Central memory CD8-positive, alpha-beta T cell (primary cell): ENCODE data around the gene BOLA2.
"Not testable (repeated sequence)": the region's sequence is repeated elsewhere in the genome, so short reads cannot be mapped to it uniquely, and the experiment has no call there.

Experiments
- ATAC-seq: fragments of 150-1000 bp; cut with Tn5 transposase; replicated peaks from 2 replicates; pipeline ENCODE4 v1.10.0; 2022; ENCODE audit warnings: mild to moderate bottlenecking, moderate FRiP score, moderate number of reproducible peaks; ENCODE audit not compliant: poor library complexity, severe bottlenecking; ENCODE audit errors: extremely low read depth
- DNase-seq, 2 donors: peaks; one replicate each; pipeline ENCODE4 v3.0.0; 2021; ENCODE audit warnings: low spot score in 2 of 2
- H3K27ac Mint-ChIP-seq: one replicate; pipeline ENCODE4 v1.8.0; 2022; ENCODE audit warnings: low read depth, mild to moderate bottlenecking, moderate library complexity, mixed read lengths
- H3K27me3 Mint-ChIP-seq: one replicate; pipeline ENCODE4 v1.8.0; 2022; ENCODE audit warnings: mixed read lengths
- H3K36me3 Mint-ChIP-seq: one replicate; pipeline ENCODE4 v1.8.0; 2022; ENCODE audit warnings: mild to moderate bottlenecking, moderate library complexity, mixed read lengths; ENCODE audit not compliant: insufficient read depth
- H3K4me1 Mint-ChIP-seq: one replicate; pipeline ENCODE4 v1.8.0; 2022; ENCODE audit warnings: mixed read lengths
- H3K4me3 Mint-ChIP-seq: one replicate; pipeline ENCODE4 v1.8.0; 2022; ENCODE audit warnings: mild to moderate bottlenecking, moderate library complexity, mixed read lengths
- H3K9me3 Mint-ChIP-seq: one replicate; pipeline ENCODE4 v1.8.0; 2022; ENCODE audit warnings: mixed read lengths

BOLA2 gene

DNA sequence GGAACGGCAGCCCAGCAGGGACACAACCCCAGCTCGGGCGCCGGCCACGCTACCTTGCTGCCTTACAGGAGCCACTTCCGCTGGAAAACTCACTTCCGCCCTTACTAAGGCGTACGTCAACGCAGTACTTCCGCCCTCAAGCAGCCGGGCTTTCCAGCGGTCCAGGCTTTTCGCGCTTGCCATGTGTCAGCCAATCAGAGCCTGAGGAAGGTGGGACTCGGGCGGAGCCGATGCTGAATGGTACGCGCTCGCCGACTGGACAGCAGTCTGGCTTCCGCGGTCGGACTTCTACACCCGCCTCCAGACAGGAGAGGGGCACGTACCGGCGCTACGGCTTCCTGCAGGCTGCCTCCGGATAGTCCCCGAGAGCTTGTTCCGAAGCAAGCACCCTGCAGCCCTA lies at the start of gene BOLA2, which contains the start of gene SLX1B:
Gene BOLA2 (minus strand): TSS at position 83 of the 400 bp plus-strand sequence. CDS start 98 bp downstream, outside the sequence.
Gene SLX1B (plus strand): TSS at position 265 of the 400 bp plus-strand sequence.
- not testable (repeated sequence) for H3K36me3 Mint-ChIP-seq, H3K27ac Mint-ChIP-seq, H3K9me3 Mint-ChIP-seq, DNase-seq, H3K4me3 Mint-ChIP-seq, H3K4me1 Mint-ChIP-seq, H3K27me3 Mint-ChIP-seq
- ATAC-seq = peak; percentile 93

DNA sequence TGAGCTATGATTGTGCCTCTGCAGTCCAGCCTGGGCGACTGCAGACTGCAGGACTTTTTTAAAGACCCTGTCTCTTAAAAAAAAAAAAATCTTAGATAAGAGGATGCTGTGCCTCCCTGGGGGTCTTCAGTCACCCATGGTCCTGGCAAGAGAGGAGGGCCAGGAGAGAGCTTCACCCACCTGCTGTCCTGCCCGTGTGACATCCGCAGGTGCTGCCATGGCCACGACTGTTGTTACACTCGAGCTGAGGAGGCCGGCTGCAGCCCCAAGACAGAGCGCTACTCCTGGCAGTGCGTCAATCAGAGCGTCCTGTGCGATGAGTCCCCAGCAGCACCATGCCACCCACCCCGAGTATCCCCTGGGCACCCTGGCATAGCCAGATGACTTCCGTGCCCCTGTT lies 28.1 kb upstream of the BOLA2 start:
- H3K9me3 Mint-ChIP-seq, H3K4me1 Mint-ChIP-seq, ATAC-seq, H3K36me3 Mint-ChIP-seq, H3K4me3 Mint-ChIP-seq, H3K27ac Mint-ChIP-seq, H3K27me3 Mint-ChIP-seq: not testable (repeated sequence)
- peak in 1 of 2 donors; percentile 9 for DNase-seq

DNA sequence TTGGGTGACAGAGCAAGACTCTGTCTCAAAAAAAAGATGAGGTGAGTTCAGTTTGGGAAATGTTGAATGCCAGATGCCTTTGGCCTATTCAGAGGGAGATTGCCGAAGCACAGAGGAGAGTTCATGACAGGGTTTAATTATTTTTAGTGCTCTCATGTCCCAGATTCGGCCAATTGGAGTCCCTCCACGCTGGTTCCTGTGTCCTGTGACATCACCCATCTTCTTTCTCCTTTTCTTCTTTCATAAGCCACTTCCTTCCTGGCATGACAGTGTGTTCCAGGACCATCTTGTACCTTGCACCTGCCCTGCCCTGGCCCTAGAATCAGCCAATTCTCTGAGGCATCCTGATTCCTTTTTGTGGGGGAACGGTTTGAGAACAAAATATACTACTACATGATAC lies 17.9 kb upstream of the BOLA2 start:
- H3K27ac Mint-ChIP-seq, H3K27me3 Mint-ChIP-seq, DNase-seq, H3K4me1 Mint-ChIP-seq, H3K4me3 Mint-ChIP-seq, H3K9me3 Mint-ChIP-seq, H3K36me3 Mint-ChIP-seq: not testable (repeated sequence)
- ATAC-seq = peak; percentile 60

DNA sequence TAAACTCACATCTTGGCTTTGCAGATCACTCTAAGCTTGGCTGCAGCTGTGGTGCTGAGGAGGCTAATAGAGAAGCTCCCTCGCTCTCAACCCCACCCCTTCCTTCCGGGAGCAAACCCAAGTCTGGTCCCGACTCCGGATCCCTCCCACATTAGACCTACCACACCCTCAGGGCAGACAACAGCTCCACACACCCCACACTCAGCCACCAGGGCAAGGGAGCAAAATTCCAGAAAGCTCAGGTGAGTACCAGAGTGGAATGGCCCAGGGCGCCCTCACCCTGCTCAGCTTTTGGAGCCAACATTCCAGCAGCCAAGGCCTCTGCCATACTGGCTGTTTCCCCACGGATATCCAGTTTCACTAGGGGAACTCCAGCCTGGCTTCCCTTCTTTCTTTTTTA lies 15.5 kb upstream of the BOLA2 start:
- ATAC-seq (peak; percentile 42), DNase-seq (peak; percentile 9 to 13)
- H3K9me3 Mint-ChIP-seq, H3K27me3 Mint-ChIP-seq, H3K4me1 Mint-ChIP-seq, H3K27ac Mint-ChIP-seq, H3K36me3 Mint-ChIP-seq, H3K4me3 Mint-ChIP-seq: not testable (repeated sequence)

DNA sequence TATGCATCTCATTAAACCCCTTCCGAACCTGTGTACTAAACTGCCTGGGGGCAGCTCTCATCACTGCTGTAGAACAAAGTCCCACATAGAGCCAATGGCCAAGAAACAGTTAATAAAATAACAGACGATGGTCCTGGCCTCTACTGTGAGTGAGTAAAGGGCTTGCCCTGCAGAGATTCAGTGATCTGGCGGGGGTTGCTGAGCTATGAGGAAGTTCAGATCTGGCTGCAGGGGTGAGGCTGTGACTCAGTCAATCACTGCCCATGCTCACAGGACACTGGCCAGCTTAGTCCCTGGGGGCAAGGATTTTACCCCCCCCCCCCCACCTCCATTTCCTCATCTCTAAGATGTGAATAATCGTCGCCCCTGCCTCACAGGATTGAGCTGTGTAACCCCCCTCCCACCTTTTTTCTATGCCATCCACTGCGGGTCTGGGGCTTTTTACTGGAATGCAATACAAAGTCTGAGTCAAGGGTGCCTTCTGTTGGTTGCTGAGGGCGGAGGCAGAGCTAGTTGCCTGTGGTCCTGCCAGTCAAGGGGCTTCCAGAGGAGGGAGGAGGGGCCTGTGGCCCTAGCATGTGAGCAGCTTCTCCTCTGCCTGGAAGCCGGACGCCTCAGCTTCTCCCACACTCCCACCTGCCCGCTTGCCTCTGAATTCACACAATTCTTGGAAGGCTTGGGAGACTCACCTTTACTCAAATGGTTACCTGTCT lies 13.7 kb upstream of the BOLA2 start:
- H3K27ac Mint-ChIP-seq, ATAC-seq: not testable (repeated sequence)

DNA sequence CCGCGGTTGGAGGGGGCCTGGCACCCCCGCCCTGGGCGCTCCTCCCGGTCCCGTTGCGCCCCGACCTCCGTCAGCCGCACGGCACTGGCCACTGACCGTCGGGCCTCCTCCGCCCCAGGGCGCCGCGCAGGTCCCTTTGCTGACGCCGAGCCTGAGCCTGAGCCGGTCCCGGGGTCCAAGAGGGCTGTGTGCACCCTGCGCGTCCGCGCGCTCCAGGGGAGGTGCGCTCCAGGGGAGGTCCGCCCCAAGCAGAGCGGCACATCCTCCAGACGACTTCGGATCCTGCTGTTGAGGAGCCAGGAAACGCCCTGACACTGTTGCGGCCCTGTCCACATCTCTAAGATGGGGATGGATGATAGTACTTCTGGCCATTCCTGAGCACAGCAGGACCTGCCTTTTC lies 12.8 kb upstream of the BOLA2 start:
- H3K4me1 Mint-ChIP-seq = not testable (repeated sequence)

More for the DNA sequence above, 13.7 kb upstream of the BOLA2 start:
- not testable (repeated sequence) for H3K27me3 Mint-ChIP-seq, H3K9me3 Mint-ChIP-seq, DNase-seq, H3K36me3 Mint-ChIP-seq, H3K4me3 Mint-ChIP-seq, H3K4me1 Mint-ChIP-seq

DNA sequence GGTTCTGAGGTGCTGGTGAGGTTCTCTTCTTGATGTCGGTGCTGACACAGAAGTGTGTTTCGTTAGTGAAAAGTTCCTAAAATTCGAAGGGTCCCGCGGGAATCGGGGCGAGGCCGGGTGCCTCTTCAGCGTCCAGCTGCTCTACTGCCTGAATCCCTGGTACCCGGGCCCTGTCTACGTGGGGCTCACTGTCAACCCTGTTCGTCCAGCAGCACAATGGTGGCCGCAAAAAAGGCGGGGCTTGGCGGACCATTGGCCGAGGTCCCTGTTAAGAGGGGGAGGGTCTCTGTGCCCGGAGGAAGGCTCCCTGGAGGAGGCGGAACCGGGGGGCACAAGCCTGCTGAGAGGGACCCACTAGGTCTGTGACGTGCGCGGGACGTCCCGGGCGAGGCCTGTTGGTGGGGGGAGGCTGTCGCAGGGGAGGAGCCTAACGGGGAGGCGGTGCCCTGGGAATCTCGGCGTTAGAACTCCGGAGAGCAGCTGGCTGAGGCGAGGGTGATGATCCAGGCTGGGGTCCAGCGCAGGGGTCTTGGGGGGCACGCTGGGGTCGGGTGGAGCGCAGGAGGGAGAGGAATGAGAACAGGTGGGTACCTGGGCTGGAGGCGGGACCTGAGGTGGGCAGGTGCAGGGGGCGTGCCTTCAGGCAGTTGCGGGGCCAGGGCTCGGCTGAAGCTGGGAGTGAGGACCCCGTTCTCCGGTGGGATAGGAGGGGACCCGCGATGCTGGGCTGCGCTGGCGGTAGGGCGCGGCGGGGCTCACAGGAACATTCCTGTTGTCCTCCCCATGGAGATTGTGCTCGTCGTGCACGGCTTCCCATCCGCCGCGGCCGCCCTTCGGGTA lies 12.1 kb upstream of the BOLA2 start:
- not testable (repeated sequence) for H3K9me3 Mint-ChIP-seq, H3K4me1 Mint-ChIP-seq, H3K36me3 Mint-ChIP-seq, H3K27me3 Mint-ChIP-seq, DNase-seq, H3K4me3 Mint-ChIP-seq, H3K27ac Mint-ChIP-seq
- ATAC-seq = peak; percentile 64

More for the DNA sequence above, 12.8 kb upstream of the BOLA2 start:
- H3K27ac Mint-ChIP-seq, H3K4me3 Mint-ChIP-seq, H3K27me3 Mint-ChIP-seq, H3K9me3 Mint-ChIP-seq, H3K36me3 Mint-ChIP-seq, DNase-seq: not testable (repeated sequence)
- peak; percentile 57 for ATAC-seq

DNA sequence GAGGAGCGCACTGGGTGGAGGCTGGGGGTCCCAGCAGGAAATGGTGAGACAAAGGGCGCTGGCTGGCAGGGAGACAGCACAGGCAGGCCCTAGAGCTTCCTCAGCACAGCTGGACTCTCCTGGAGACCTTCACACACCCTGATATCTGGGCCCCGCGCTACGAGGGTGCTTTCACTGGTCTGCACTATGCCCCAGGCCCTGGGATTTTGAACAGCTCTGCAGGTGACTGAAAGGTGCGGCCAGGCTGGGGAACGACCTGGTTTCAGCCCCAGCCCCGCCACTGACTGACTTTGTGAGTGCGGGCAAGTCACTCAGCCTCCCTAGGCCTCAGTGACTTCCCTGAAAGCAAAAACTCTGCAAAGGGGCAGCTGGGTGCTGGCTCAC lies 6.5 kb upstream of the BOLA2 start:
- H3K9me3 Mint-ChIP-seq, DNase-seq, H3K27ac Mint-ChIP-seq, H3K4me3 Mint-ChIP-seq, H3K36me3 Mint-ChIP-seq, H3K4me1 Mint-ChIP-seq, ATAC-seq, H3K27me3 Mint-ChIP-seq: not testable (repeated sequence)

- not testable (repeated sequence) for ATAC-seq, H3K9me3 Mint-ChIP-seq, H3K4me1 Mint-ChIP-seq, H3K27ac Mint-ChIP-seq, H3K27me3 Mint-ChIP-seq, DNase-seq, H3K4me3 Mint-ChIP-seq, H3K36me3 Mint-ChIP-seq
These were observed 5.8 kb upstream of the BOLA2 start, which contains the start of gene SULT1A4 for GRCh38 chr16:29459706-29460646. SULT1A4 (plus strand) TSS chr16:29459913; CDS start chr16:29461386, 1,473 bp downstream.

- ATAC-seq, H3K27me3 Mint-ChIP-seq, H3K36me3 Mint-ChIP-seq, H3K27ac Mint-ChIP-seq, DNase-seq, H3K9me3 Mint-ChIP-seq, H3K4me3 Mint-ChIP-seq, H3K4me1 Mint-ChIP-seq: not testable (repeated sequence)
These were observed 3.5 kb upstream of the BOLA2 start for GRCh38 chr16:29457660-29458059.

DNA sequence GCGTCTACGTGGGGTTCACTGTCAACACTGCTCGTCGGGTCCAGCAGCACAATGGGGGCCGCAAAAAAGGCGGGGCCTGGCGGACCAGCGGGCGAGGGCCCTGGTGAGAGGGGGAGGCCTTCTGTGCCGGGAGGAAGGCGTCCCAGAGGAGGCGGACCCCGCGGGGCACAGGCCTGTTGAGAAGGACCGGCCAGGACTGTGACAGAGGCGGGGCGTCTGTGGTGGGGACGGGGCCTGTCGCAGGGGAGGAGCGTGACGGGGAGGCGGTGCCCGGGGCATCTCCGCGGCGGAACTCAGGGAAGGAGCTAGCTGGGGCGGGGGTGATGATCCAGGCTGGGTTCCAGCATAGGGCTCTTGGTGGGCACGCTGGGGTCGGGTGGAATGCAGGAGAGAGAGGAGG lies 677 bp upstream of the BOLA2 start:
- not testable (repeated sequence) for H3K36me3 Mint-ChIP-seq, DNase-seq, H3K27me3 Mint-ChIP-seq, H3K27ac Mint-ChIP-seq, H3K4me3 Mint-ChIP-seq, H3K4me1 Mint-ChIP-seq, H3K9me3 Mint-ChIP-seq
- ATAC-seq = peak; percentile 72

DNA sequence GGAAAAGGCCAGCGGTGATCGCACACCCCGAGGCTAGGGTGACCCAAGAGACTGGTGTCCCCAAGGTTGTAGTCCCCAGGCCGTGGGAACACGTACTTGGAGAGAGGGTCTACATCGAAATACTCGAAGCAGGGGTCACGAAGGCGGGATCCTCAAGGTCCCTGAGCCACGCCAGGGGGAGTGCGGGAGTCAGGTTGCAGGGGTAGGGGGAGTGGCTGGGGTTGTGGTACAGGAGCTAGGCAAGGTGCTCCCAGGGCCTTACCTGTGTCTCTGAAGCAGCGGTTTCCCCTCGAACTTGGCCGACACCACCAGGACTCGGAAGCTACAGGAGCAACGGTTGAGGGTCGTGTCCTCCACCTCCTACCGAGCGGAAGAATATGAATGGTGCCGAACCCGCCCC lies 397 bp downstream of the BOLA2 start:
- H3K27ac Mint-ChIP-seq, H3K36me3 Mint-ChIP-seq, H3K27me3 Mint-ChIP-seq, H3K4me3 Mint-ChIP-seq, H3K4me1 Mint-ChIP-seq, DNase-seq, H3K9me3 Mint-ChIP-seq: not testable (repeated sequence)
- peak; percentile 12 for ATAC-seq
